ENCODE results near the gene RNU1-4.
"Not testable (repeated sequence)": the region's sequence is repeated elsewhere in the genome, so short reads cannot be mapped to it uniquely, and the experiment has no call there.

RNU1-4 gene

DNA sequence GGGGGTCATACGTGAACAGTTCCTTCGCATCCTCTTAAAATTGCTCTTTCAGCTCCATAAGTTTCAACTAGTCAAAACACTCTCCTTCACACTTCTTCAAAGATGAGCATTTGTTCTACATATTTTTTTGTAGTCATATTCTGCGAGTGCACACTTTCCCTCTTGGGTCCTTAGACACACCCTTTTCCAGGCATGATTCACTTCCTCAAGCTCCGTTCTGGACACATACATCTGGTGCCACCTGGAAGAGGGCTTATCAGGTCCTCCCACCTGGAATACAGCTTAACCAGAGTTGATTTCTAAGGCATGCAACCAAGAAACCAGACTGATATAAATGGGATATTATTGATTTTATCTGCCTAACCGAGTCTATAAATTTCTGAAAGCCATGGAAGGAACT, 47.4 kb downstream of the RNU1-4 start:
- H3K27me3 Mint-ChIP-seq; H3K9me3 Mint-ChIP-seq (ENCODE audit: low read depth); H3K4me1 Mint-ChIP-seq (ENCODE audit: low read depth); H3K4me3 Mint-ChIP-seq; H3K27ac Mint-ChIP-seq; H3K36me3 Mint-ChIP-seq: not testable (repeated sequence)
